Measurements from ENCODE around the gene MAML3. TPM values are rescaled to one million over a fixed set of nuclear protein-coding genes. Genes with fewer than 3 reads are reported as not detected.
A peak's percentile ranks its signal among the peaks of the same experiment; 100 is the strongest.

The MAML3 gene
- total and polyA plus RNA-seq, 8 donors, result 5.8 to 18.7 (median 16.7) TPM

DNA sequence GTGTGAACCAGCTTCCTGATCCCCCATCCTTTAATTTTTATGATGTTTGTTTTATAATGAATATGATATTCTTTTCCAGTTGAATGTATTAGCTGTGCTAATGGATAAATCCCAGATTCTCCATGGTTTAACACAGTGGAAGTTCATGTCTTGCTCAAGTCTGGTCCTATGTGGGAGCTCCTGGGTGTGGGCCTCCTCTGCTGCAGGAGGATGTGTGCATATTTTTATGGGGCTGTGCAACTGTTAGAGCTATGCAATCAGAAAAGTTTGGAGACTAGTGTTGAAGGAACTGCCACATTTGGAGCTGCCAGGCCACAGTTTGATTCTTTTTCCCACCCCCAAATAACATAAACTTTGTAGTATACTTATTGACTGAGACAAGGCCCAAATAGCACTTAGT, 463.6 kb downstream of the MAML3 start:
- peaks cover 0 to 27% of the 10 kb centered on the region in 2 donors for H3K4me1 ChIP-seq
- ATAC-seq (no peak), DNase-seq (no peak)
- peaks cover 0 to 12% of the 10 kb centered on the region in 2 donors for H3K36me3 ChIP-seq
- H3K4me3 ChIP-seq, result no peak overlapping the region
- no peaks in the 10 kb centered on the region for H3K9me3 ChIP-seq
- no peak overlapping the region for H3K27ac ChIP-seq
- TF ChIP-seq, protein P1, sequence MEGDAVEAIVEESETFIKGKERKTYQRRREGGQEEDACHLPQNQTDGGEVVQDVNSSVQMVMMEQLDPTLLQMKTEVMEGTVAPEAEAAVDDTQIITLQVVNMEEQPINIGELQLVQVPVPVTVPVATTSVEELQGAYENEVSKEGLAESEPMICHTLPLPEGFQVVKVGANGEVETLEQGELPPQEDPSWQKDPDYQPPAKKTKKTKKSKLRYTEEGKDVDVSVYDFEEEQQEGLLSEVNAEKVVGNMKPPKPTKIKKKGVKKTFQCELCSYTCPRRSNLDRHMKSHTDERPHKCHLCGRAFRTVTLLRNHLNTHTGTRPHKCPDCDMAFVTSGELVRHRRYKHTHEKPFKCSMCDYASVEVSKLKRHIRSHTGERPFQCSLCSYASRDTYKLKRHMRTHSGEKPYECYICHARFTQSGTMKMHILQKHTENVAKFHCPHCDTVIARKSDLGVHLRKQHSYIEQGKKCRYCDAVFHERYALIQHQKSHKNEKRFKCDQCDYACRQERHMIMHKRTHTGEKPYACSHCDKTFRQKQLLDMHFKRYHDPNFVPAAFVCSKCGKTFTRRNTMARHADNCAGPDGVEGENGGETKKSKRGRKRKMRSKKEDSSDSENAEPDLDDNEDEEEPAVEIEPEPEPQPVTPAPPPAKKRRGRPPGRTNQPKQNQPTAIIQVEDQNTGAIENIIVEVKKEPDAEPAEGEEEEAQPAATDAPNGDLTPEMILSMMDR (IDR thresholded peaks at IDR 0.05), result no peak
- H3K27me3 ChIP-seq, result no peaks in the 10 kb centered on the region
- intact Hi-C loops (cut with DNase I), result no loop called here

DNA sequence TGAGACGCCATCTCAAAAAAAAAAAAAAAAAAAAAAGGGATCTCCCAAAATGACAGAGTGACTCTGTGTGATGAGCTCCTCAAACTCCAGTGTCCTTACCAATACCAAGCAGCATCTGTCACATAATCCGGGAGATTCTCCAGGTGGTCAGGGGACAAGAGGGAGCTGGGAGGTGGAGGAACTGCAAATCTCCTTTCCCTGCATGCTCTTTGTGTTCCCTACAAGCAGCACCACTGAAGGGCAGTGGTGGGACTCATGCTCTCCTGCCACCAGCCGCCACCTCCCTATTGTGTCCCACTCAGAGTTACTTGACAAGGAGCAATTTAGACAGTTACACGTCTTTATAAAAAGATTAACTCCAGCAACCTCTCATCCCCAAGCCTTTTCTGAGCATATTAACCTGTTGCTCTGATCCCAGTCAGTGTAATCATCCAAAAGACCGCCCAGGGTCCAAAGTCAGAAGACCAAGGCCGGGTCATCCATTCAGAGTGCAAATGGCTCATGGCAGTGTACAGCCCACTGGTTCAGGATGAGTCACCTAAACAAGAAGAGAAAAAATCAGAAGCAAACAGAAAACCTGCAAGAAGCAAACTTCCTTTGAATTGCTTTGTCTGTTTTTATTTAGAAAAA, 464.8 kb downstream of the MAML3 start:
- TF ChIP-seq, protein P1 (IDR thresholded peaks at IDR 0.05), result no peak
- Histone ChIP-seq H3K4me3 (no peak overlapping the region), H3K36me3 (peaks cover 0 to 11% of the 10 kb centered on the region in 2 donors), H3K27me3 (no peaks in the 10 kb centered on the region), H3K9me3 (no peaks in the 10 kb centered on the region), H3K27ac (no peak overlapping the region), H3K4me1 (peaks cover 0 to 28% of the 10 kb centered on the region in 2 donors)
- DNase-seq, result no peak
- intact Hi-C loops (cut with DNase I), result no loop called here
- no peak for ATAC-seq

DNA sequence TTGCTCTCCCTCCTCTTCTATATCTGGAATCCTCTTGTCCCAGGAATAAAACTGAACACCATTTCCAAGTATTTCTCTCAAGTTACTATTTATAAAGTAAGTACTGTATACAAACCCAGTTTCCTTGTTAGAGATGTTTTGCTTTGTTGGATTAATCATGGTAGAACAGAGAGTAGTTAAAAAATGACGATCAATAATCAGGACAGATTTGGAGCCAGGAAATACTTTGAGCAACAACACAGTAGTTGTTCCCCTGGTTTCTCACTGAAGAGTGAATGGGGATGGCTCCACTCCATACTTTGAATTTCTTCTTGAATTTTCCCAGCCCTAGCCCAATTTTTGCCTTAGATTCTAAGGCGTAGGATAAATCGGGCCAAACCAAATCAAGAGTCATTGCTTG, 467.0 kb downstream of the MAML3 start:
- Histone ChIP-seq H3K27me3 (no peaks in the 10 kb centered on the region), H3K36me3 (peaks cover 0 to 11% of the 10 kb centered on the region in 2 donors), H3K9me3 (no peaks in the 10 kb centered on the region), H3K4me1 (peaks cover 0 to 37% of the 10 kb centered on the region in 2 donors), H3K4me3 (no peak overlapping the region), H3K27ac (no peak overlapping the region)
- TF ChIP-seq, protein P1 (IDR thresholded peaks at IDR 0.05), result no peak
- intact Hi-C loops (cut with DNase I), result no loop called here
- DNase-seq (no peak), ATAC-seq (no peak)

DNA sequence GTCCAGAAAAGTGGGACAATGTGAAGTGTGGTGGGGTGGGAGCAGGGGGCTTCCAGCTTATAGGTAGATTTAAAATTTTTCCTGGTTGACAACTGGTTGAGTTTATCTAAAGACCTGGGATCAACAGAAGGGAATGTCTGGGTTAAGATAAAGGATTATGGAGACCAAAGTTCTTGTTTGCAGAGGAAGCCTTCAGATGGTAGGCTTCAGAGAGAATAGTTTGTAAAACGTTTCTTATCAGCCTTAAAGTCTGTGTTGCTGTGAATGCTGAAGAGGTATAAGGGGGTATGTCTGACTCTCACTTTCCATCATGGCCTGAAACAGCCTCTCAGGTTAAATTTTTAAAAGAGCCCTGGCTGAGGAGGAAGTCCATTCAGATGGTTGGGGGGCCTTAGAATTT, 467.9 kb downstream of the MAML3 start:
- no peaks in the 10 kb centered on the region for H3K9me3 ChIP-seq
- H3K27ac ChIP-seq, result peak overlapping the region in 1 of 2 donors; percentile 6
- H3K4me3 ChIP-seq, result no peak overlapping the region
- TF ChIP-seq, protein P1 (IDR thresholded peaks at IDR 0.05), result no peak
- intact Hi-C loops (cut with DNase I), result no loop called here
- no peaks in the 10 kb centered on the region for H3K27me3 ChIP-seq
- ATAC-seq, result no peak
- H3K4me1 ChIP-seq, result peaks cover 0 to 37% of the 10 kb centered on the region in 2 donors
- peaks cover 0 to 11% of the 10 kb centered on the region in 2 donors for H3K36me3 ChIP-seq
- no peak for DNase-seq

DNA sequence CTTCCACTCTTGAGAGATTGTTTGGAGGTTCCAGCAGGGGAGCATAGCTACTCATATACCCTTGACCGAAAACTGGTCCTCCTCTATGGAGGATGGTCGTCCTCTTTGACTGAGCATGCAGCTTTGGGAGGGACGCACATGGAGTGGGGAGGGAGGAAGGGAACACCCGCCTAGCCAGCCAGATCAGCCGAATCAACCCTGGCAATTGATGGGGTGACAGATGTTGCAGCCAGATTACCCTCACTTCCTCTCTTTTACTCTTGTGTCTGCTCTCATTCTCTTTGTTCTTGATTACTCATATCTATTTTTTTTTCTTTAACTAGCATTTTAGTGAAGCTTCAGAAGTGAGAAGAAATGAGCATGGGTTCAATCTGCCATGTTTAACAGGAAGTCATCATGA, 468.8 kb downstream of the MAML3 start:
- Histone ChIP-seq H3K27ac (no peak overlapping the region), H3K4me3 (no peak overlapping the region), H3K36me3 (peaks cover 0 to 21% of the 10 kb centered on the region in 2 donors), H3K9me3 (no peaks in the 10 kb centered on the region), H3K4me1 (peaks cover 0 to 37% of the 10 kb centered on the region in 2 donors), H3K27me3 (no peaks in the 10 kb centered on the region)
- TF ChIP-seq, protein P1 (IDR thresholded peaks at IDR 0.05), result no peak
- ATAC-seq (no peak), DNase-seq (no peak)
- intact Hi-C loops (cut with DNase I), result no loop called here
